Measurements from ENCODE around the gene MPZL2.

MPZL2 gene

GRCh38 chr11:118221419-118221818 lies 42.7 kb downstream of the MPZL2 start:
- DNase-seq (ENCODE audit: low read depth, low spot score) = no peak

DNA sequence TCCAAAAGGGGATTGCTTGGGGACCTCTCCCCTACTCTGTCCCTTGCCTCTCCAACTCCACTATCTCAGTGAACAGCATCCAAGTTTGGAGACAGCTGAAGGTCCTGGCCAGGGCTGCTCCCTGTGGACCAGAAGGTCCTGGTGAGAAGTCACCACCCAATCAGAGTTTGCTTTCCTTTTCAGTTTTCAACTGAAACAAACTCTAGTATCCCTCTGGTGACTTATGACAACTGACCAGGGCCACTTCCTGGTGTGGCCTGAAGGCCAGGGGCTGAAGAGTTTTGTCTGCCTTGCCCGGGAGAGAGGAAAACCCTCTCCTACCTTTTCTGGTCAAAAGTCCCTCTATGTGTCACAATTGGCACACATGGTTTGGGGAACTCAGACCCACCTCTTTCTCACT lies 44.4 kb downstream of the MPZL2 start:
- DNase-seq (ENCODE audit: low read depth, low spot score) = no peak

DNA sequence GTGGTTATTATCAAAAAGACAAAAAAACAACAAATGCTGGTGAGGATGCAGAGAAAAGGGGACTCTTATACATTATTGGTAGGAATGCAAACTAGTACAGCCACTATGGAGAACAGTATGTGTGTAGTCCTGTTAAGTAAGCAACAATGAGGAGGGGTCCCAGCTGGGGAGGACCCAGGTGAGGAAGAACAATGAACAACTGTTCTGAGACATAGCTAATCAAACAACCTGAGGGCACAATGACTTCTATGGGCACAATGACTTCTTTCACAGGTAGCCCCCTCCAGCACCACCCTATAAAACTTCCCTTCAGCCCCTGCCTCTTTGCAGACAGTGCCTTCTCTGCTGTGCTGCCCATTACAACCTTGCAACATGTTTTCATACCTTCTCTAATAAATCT lies 44.9 kb downstream of the MPZL2 start:
- no peak for DNase-seq (ENCODE audit: low read depth, low spot score)

DNA sequence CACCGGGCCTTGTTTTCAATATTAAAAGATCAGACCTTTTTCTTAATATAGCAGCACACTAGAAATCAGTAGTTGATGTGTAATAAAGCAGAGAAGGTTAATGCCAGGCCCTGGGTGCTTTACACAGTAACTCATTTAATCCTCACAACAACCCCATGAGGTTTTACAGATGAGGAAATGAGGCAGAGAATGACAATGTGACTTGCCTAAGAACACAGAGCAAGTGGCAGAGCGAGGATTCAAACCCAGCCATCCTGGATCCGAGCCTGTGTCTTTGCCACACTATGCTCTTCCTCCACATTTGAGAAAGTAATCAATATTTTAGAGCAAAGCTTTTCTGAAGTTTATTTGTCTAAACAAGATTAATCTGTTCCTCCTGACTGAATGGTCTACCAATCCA lies 46.5 kb downstream of the MPZL2 start:
- no peak for DNase-seq (ENCODE audit: low read depth, low spot score)

GRCh38 chr11:118216621-118217481 lies 47.2 kb downstream of the MPZL2 start:
- no peak for DNase-seq (ENCODE audit: low read depth, low spot score)

DNA sequence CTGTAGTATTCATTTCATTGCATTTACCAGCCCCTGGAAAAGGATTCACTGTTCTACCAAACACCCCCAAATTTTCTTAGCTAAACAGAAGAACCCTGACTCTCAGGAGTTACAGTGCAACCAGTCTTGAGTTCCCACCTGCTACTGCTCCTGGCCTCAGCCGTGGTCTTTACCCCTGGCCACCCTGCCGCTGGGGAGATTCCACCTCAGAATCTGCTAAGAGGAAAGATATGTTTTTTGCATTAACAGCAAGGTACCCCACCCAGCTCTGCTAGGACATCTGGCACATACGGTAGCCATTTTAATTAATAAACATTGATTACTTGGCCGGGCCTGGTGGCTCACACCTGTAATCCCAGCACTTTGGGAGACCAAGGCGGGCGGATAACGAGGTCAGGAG lies 48.3 kb downstream of the MPZL2 start:
- no peak for DNase-seq (ENCODE audit: low read depth, low spot score)

GRCh38 chr11:118215262-118215661 lies 48.8 kb downstream of the MPZL2 start:
- DNase-seq (ENCODE audit: low read depth, low spot score) = no peak

- DNase-seq (ENCODE audit: low read depth, low spot score) = no peak
Observed at GRCh38 chr11:118214210-118214914, 49.7 kb downstream of the MPZL2 start.

- no peak for DNase-seq (ENCODE audit: low read depth, low spot score)
Observed at GRCh38 chr11:118213781-118214180, 50.3 kb downstream of the MPZL2 start.

DNA sequence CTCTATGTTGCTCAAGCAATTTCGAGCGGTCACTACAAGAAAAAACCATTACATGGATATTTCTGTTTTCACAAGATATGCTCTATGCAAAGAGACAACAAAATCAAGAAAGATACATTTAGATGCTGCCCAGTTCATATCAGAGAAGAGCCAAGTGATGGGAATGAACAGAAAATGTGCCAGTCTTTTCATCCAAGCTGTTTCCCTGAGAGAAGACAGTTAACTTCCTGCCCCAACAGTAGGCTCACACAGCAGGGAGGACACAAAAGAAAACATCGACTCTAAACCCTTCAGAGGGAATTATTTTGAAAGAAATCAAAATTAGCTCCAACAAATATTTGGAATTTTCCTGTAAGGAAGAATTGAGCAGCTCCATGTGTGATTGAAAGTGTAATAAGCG lies 50.9 kb downstream of the MPZL2 start:
- no peak for DNase-seq (ENCODE audit: low read depth, low spot score)

GRCh38 chr11:118212781-118213191 lies 51.3 kb downstream of the MPZL2 start:
- DNase-seq (ENCODE audit: low read depth, low spot score) = no peak

DNA sequence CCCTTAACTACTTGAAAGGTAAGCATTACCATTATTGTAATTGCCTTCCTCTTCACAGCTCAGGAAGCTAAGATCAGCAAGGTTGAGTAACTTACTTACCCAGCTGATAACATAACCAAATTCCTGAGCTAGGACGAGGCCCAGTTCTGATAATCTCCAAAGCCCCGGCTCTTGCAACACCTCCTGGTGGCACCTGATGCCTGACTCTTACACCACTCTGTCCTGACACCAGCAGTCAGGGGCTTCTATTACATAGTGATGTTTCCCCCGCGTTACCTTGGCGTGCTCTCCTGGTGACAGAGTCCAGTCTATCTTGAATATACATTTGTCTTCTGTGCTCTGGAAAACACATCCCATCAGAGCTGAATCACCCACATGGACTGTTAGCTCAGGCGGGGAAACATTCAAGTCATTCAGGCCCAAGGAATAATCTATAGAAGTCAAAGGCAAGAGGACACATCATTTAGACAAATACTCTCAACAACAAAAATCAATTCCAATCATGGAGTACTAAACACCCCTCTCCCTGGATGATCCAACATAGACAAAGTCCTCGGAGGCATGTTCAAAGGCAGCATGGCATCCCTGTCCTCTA lies 51.9 kb downstream of the MPZL2 start:
- no peak for DNase-seq (ENCODE audit: low read depth, low spot score)

DNA sequence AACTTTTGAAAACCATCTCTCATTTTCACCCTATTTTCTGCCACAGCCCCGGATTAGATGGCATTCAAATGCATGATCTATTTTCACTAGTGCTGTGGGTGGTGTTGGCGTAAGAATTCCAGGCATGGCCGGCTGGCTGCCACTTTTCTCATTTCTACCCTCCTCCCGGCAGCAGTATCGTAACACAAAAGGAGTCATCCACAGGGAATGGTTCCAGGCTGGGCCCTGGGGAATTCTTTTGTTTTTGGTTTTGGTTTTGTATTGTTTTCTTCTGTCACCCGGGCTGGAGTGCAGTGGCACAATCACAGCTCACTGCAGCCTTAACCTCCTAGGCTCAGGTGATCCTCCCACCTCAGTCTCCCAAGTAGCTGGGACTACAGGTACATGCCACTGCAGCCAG lies 53.1 kb downstream of the MPZL2 start:
- no peak for DNase-seq (ENCODE audit: low read depth, low spot score)

- DNase-seq (ENCODE audit: low read depth, low spot score) = no peak
Observed at GRCh38 chr11:118210323-118210722, 53.8 kb downstream of the MPZL2 start.

GRCh38 chr11:118209033-118209432 lies 55.1 kb downstream of the MPZL2 start:
- DNase-seq (ENCODE audit: low read depth, low spot score) = no peak

- no peak for DNase-seq (ENCODE audit: low read depth, low spot score)
Observed at GRCh38 chr11:118207079-118207478, 57.0 kb downstream of the MPZL2 start.

DNA sequence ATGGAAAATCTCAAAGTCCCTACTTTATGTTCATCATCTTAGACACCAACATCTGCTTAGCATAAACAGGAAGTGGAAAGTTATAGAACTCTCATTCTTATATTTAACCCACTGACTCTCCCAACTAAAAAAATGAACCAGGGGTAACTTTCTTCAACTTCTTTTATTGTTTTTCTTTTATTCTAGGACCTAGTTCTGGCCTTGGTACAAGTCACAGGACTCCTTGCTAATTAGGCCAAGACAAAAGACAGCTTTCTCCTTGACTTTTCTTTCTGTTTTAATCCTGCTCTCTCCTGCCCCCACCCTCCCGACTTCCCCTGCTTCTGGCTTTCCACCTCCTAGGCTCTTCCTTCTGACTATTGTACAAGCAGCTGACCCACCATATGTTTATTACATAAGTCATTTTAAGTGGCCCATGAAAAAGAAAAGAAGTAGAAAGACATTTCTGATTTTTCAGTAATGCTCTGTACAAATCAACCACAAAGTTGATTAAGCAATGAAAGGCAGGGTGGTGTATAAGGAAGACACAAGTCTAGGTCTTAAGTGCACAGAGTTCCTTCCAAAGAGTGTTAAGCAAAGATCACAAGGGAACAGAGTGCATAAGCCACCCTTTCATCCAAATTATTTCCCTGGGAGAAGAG lies 57.6 kb downstream of the MPZL2 start:
- DNase-seq (ENCODE audit: low read depth, low spot score) = no peak

DNA sequence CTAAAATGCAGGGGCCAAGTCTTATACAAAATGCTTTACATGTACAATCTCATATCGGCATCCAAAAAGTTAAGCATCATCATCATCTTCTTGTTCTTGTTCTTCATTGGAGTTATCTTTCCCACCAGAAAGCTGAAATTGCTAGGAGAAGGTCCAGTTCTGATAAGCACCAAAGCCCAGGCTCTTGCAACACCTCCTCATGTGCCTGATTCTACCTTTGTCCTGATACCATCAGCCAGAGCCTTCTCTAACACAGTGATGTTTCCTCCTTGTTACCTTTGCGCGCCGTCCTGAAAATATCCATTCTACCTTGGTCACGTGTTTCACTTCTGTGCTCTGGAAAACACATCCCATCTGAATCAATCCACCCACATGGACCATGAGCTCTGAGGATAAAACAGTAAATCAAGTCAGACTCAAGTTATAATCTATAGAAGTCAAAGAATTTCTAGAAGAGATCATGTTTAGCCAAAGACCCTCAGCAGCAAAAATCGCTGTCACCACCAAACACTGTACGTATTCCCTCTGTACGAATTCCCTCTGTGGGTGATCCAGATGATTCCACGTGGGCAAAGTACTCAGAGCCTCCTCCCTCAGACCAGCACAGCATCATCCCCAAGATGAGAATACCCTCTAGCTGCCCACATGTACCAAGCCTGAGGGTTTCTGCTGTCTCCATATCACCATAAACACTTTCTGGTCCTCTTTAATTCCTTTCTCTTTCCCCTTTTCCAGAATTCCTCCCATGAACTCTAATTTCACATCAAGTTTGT lies 58.3 kb downstream of the MPZL2 start:
- DNase-seq (ENCODE audit: low read depth, low spot score) = no peak
